ENCODE measurements around the gene KLHL18. TPM values are rescaled to one million over a fixed set of nuclear protein-coding genes. Genes with fewer than 3 reads are reported as not detected.

Gene KLHL18
- polyA plus RNA-seq, 1 donor, result 15.8 TPM

DNA sequence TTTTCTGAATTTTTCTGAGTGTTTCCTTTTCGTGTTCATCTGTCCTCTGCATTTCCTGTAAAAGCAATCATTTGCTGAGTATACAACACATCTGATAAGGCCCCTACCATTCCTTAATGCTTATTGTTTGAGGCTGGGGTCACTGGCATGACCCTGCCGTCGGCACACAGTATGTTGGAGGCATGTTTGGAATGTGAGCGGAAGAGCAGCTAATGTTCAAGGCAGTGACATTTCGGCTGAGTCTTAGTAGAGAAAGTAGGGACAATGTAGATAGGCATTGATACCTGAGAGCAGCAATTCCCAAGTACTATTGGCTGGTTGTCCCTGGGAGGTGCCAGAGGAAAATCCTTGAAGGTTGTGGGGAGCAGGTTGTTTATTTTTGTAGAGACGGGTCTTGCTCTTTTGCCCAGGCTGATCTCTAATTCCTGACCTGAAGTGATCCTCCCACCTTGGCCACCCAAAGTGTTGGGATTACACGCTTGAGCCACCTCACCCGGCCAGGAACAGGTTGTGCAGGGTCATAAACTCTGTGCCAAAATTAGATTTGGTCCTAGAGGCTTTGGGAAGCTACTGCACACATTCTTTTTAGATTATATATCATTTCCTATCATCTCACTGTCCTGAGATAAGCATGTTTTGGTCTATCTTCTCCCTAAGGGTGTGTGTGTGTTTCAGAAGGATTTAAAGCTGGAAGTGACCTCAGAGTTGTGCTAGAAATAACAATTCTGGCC is 111.6 kb downstream of the KLHL18 start:
- DNase-seq (ENCODE audit: low read depth), result no peak

DNA sequence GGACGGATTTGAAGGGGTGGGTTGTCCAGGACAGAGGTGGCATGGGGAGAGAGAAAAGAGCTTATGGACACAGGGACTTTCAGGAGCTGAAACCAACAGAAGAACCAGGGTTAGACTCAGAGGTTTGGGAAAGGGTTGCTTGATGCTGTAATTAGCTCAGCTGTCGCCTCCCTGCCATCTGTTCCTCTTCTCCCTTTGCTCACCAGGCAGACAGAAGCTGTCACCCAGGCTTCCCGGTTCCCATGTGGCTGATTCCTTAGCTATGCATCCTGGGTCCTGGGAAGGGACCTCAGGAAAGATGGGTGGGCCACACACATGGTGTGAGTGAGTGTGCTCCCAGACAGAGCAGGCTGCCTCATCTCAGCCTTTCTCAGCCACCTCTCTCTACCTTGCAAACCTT is 112.1 kb downstream of the KLHL18 start:
- no peak for DNase-seq (ENCODE audit: low read depth)

Other genes starting within 250 kb of the KLHL18 start
- 29.6 TPM for gene SETD2, start 118.8 kb upstream of the KLHL18 start, polyA plus RNA-seq (ENCODE audit: insufficient read length)
- 7.3 TPM for gene KIF9, start 145 bp upstream of the KLHL18 start, polyA plus RNA-seq (ENCODE audit: insufficient read length)
- 21.3 TPM for gene PTPN23, start 98.1 kb downstream of the KLHL18 start, polyA plus RNA-seq (ENCODE audit: insufficient read length)
- 40.9 TPM for gene SCAP, start 193.0 kb downstream of the KLHL18 start, polyA plus RNA-seq (ENCODE audit: insufficient read length)
- 26.1 TPM for gene ELP6, start 230.8 kb downstream of the KLHL18 start, polyA plus RNA-seq (ENCODE audit: insufficient read length)

Measured in forelimb muscle (tissue), 1 donor.